HG03565 (cell line): Measurements from ENCODE around the gene PRPH2.

Source experiments
- ATAC-seq: cut with Tn5 transposase; IDR thresholded peaks from one replicate; pipeline ENCODE4 v1.9.1; 2021; ENCODE audit warnings: mild to moderate bottlenecking, moderate library complexity; ENCODE audit not compliant: unreplicated experiment

PRPH2 gene

GRCh38 chr6:42722497-42722896 is at the start of gene PRPH2:
Gene PRPH2 (minus strand): TSS chr6:42722597. CDS start chr6:42722334, 263 bp downstream.
- no peak for ATAC-seq

- ATAC-seq: no peak
Observed at GRCh38 chr6:42771741-42772100, 49.3 kb upstream of the PRPH2 start.

GRCh38 chr6:42769836-42770235 is 47.4 kb upstream of the PRPH2 start:
- no peak for ATAC-seq

GRCh38 chr6:42769051-42769450 is 46.7 kb upstream of the PRPH2 start:
- no peak for ATAC-seq

GRCh38 chr6:42766163-42766670 is 43.8 kb upstream of the PRPH2 start:
- ATAC-seq: no peak

GRCh38 chr6:42764911-42765648 is 42.7 kb upstream of the PRPH2 start:
- no peak for ATAC-seq

GRCh38 chr6:42762950-42763349 is 40.6 kb upstream of the PRPH2 start:
- no peak for ATAC-seq

GRCh38 chr6:42762426-42762859 is 40.0 kb upstream of the PRPH2 start:
- ATAC-seq: no peak

- ATAC-seq: no peak
Observed at GRCh38 chr6:42761287-42762067, 39.1 kb upstream of the PRPH2 start.

GRCh38 chr6:42758756-42759430 is 36.5 kb upstream of the PRPH2 start:
- ATAC-seq: no peak

- no peak for ATAC-seq
Observed at GRCh38 chr6:42756722-42757121, 34.3 kb upstream of the PRPH2 start.

- no peak for ATAC-seq
Observed at GRCh38 chr6:42754759-42755158, 32.4 kb upstream of the PRPH2 start.

GRCh38 chr6:42751055-42751454 is 28.7 kb upstream of the PRPH2 start:
- ATAC-seq: no peak

- no peak for ATAC-seq
Observed at GRCh38 chr6:42748203-42748898, 26.0 kb upstream of the PRPH2 start.

GRCh38 chr6:42746463-42747391 is 24.3 kb upstream of the PRPH2 start:
- ATAC-seq: peak; percentile 27

GRCh38 chr6:42745640-42746462 is 23.5 kb upstream of the PRPH2 start, which contains the start of gene TBCC:
Gene TBCC (minus strand): TSS chr6:42746103. CDS start chr6:42746073, 30 bp downstream.
- ATAC-seq: peak; percentile 73

GRCh38 chr6:42745083-42745639 is 22.8 kb upstream of the PRPH2 start:
- no peak for ATAC-seq

GRCh38 chr6:42744351-42744893 is 22.0 kb upstream of the PRPH2 start:
- no peak for ATAC-seq
